Stimulated activated CD4-positive, alpha-beta T cell treated with anti-CD3 and anti-CD28 coated beads, TNF-alpha, amount 100 ng/mL, for 48 hours (primary cell): ENCODE measurements around the gene GIMAP7.
A peak's percentile ranks its signal among the peaks of the same experiment; 100 is the strongest.
"Not testable (repeated sequence)": the region's sequence is repeated elsewhere in the genome, so short reads cannot be mapped to it uniquely, and the experiment has no call there.

Experiments
- DNase-seq, 3 donors: peaks; one replicate each; pipeline ENCODE4 v3.0.0-alpha.2; 2020; ENCODE audit warnings: low read depth in 3 of 3

GIMAP7 gene

GRCh38 chr7:150514748-150515222, at the start of gene GIMAP7:
Gene GIMAP7 (plus strand): TSS chr7:150514872. CDS start chr7:150519975, 5,103 bp downstream.
- peak in 1 of 3 donors; percentile 32 for DNase-seq

- no peak for DNase-seq
Measured at GRCh38 chr7:150464962-150465361, 49.7 kb upstream of the GIMAP7 start.

- no peak for DNase-seq
Measured at GRCh38 chr7:150465414-150465813, 49.3 kb upstream of the GIMAP7 start.

- DNase-seq: no peak
Measured at GRCh38 chr7:150466477-150466876, 48.2 kb upstream of the GIMAP7 start.

- no peak for DNase-seq
Measured at GRCh38 chr7:150468241-150468640, 46.4 kb upstream of the GIMAP7 start.

- no peak for DNase-seq
Measured at GRCh38 chr7:150471886-150472285, 42.8 kb upstream of the GIMAP7 start.

GRCh38 chr7:150473902-150474301, 40.8 kb upstream of the GIMAP7 start:
- no peak for DNase-seq

GRCh38 chr7:150476285-150476684, 38.4 kb upstream of the GIMAP7 start:
- DNase-seq: no peak

- DNase-seq: no peak
Measured at GRCh38 chr7:150476819-150477631, 37.6 kb upstream of the GIMAP7 start.

GRCh38 chr7:150479023-150479716, 35.5 kb upstream of the GIMAP7 start:
- no peak for DNase-seq

GRCh38 chr7:150481186-150481920, 33.3 kb upstream of the GIMAP7 start:
- DNase-seq: no peak

GRCh38 chr7:150481922-150482321, 32.8 kb upstream of the GIMAP7 start:
- DNase-seq: no peak

- DNase-seq: not testable (repeated sequence)
Measured at GRCh38 chr7:150483514-150483913, 31.2 kb upstream of the GIMAP7 start.

- not testable (repeated sequence) for DNase-seq
Measured at GRCh38 chr7:150484071-150484470, 30.6 kb upstream of the GIMAP7 start.

GRCh38 chr7:150487625-150488024, 27.0 kb upstream of the GIMAP7 start:
- DNase-seq: no peak

- DNase-seq: no peak
Measured at GRCh38 chr7:150489782-150490181, 24.9 kb upstream of the GIMAP7 start.

GRCh38 chr7:150493442-150493841, 21.2 kb upstream of the GIMAP7 start:
- not testable (repeated sequence) for DNase-seq

GRCh38 chr7:150502519-150502918, 12.2 kb upstream of the GIMAP7 start:
- DNase-seq: no peak

GRCh38 chr7:150503155-150503554, 11.5 kb upstream of the GIMAP7 start:
- DNase-seq: no peak

GRCh38 chr7:150503581-150503980, 11.1 kb upstream of the GIMAP7 start:
- no peak for DNase-seq

- no peak for DNase-seq
Measured at GRCh38 chr7:150507947-150508602, 6.6 kb upstream of the GIMAP7 start.

GRCh38 chr7:150511048-150511447, 3.6 kb upstream of the GIMAP7 start:
- DNase-seq: no peak
